ENCODE results near the gene SAP130.

Gene SAP130

DNA sequence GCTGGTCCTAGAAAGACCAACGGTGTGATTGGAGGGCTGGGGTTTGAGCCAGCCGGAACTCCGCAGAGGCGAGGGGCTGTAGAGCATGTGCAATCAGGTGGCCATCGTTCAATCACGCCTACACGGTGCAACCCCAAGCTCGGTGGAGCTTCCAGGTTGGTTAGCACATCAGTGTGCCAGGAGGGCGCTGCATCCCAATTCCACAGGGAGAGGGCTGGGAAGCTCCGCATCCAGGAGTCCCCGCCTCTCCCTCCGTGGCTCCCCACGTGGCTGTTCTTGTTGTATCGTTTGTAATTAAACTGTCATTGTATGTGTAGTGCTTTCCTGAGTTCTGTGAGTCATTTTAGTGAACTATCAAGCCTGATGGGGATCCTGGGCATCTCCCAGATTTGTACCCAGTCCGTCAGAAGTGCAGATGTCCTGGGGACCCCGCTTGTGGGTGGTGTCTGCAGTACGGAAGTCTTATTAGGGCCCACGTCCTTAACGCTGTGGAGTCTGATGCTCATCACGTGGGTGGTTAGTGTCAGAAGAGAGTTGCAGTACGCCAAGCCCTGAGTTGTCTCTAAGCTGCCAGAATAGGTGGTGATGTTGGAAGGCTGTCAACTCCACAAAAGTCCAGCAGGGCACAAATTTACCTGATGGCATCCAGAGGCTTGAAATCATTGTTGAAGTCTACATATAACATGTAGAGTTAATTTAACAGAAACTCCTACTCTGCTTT, 121.5 kb downstream of the SAP130 start:
- H2BK120ac ChIP-seq (ENCODE audit: low read depth, low read length) = no peak overlapping the region
- no CpG with 5 or more reads among the region's 21 CpGs for WGBS, 2 donors (ENCODE audit: extremely low coverage in 2 of 2, insufficient read length in 2 of 2, insufficient replicate concordance in 1 of 2)

DNA sequence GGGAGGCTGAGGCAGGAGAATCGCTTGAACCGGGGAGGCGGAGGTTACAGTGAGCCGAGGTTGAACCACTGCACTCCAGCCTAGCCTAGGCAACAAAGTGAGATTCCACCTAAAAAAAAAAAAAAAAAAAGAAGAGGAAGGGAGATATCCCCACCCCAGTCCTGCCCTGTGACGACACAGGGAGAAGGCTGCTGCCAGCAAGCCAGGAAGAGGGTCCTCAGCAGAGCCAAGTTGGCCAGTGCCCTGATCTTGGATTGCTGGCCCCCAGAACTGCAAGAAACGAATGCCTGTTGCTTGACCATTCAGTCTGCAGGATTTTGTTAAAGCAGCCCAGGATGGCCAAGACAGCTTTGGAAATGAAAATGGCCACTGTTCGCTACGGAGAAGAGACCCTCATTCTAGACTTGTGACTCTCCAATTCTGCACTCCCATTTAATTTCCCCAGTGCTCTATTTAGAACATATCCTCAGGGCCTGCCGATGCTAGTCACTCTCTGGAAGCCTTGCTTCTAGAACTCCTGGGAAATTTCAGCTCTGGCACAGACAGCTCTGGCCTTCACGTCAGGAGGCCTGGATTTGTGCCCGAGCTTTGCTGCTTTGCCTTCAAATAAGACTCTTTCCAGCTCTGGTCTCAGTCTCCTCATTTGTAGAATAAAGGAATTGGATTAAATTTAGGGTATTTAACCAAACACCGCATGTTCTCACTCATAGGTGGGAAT, 126.4 kb downstream of the SAP130 start:
- Histone ChIP-seq H3K4me1 (ENCODE audit: control insufficient read depth in 2 of 2, insufficient read depth in 1 of 2, low read depth in 1 of 2, low read length in 2 of 2) (no peaks in the 10 kb centered on the region), H2AK5ac (ENCODE audit: low read depth, low read length) (no peak overlapping the region), H3K14ac (ENCODE audit: low read length) (no peak overlapping the region), H2BK5ac (ENCODE audit: low read length) (no peak overlapping the region), H4K8ac (ENCODE audit: low read depth, low read length) (no peak overlapping the region), H3K4me3 (ENCODE audit: low read length in 2 of 2) (no peak overlapping the region), H3K9me3 (replicated peaks in 1 of 2; ENCODE audit: control insufficient read depth in 2 of 2, insufficient read depth in 1 of 2, low read depth in 1 of 2, low read length in 2 of 2) (peaks cover 0 to 2% of the 10 kb centered on the region in 2 donors), H2BK120ac (ENCODE audit: low read depth, low read length) (no peak overlapping the region), H3K36me3 (replicated peaks in 1 of 2; ENCODE audit: control insufficient read depth in 2 of 2, insufficient read depth in 2 of 2, low read length in 2 of 2) (no peaks in the 10 kb centered on the region), H3K4me2 (ENCODE audit: insufficient read depth, low read length, poor library complexity, severe bottlenecking) (no peak overlapping the region), H4K91ac (ENCODE audit: low read depth, low read length, poor library complexity) (no peak overlapping the region), H2BK15ac (ENCODE audit: low read length) (no peak overlapping the region), H3K27me3 (ENCODE audit: control insufficient read depth in 3 of 3, insufficient read depth in 3 of 3, low read depth in 1 of 3, low read length in 3 of 3) (peaks cover 0 to 9% (median 0%) of the 10 kb centered on the region in 3 experiments), H3K4ac (ENCODE audit: low read length) (no peak overlapping the region), H3K18ac (ENCODE audit: low read length) (no peak overlapping the region), H3K23ac (ENCODE audit: low read depth, low read length, poor library complexity) (no peak overlapping the region), H3K79me1 (ENCODE audit: low read depth, low read length) (no peaks in the 10 kb centered on the region), H3K27ac (replicated peaks; ENCODE audit: low read length) (no peak overlapping the region), H3K9ac (ENCODE audit: low read depth, low read length, poor library complexity) (no peak overlapping the region), H2BK12ac (ENCODE audit: low read length) (no peak overlapping the region), H2AFZ (ENCODE audit: low read length) (peak overlapping the region; percentile 35)
- DNase-seq (ENCODE audit: low spot score) = no peak
- WGBS, 2 donors (ENCODE audit: extremely low coverage in 2 of 2, insufficient read length in 2 of 2, insufficient replicate concordance in 1 of 2) = no CpG with 5 or more reads among the region's 12 CpGs

More for the DNA sequence above, 121.5 kb downstream of the SAP130 start:
- Histone ChIP-seq H3K9me3 (replicated peaks in 1 of 2; ENCODE audit: control insufficient read depth in 2 of 2, insufficient read depth in 1 of 2, low read depth in 1 of 2, low read length in 2 of 2) (peaks cover 0 to 2% of the 10 kb centered on the region in 2 donors), H3K18ac (ENCODE audit: low read length) (peak overlapping the region; percentile 80), H3K27me3 (ENCODE audit: control insufficient read depth in 3 of 3, insufficient read depth in 3 of 3, low read depth in 1 of 3, low read length in 3 of 3) (peaks cover 0 to 10% (median 0%) of the 10 kb centered on the region in 3 experiments), H3K79me1 (ENCODE audit: low read depth, low read length) (no peaks in the 10 kb centered on the region), H3K14ac (ENCODE audit: low read length) (no peak overlapping the region), H2AFZ (ENCODE audit: low read length) (peak overlapping the region; percentile 63), H4K91ac (ENCODE audit: low read depth, low read length, poor library complexity) (no peak overlapping the region), H3K36me3 (replicated peaks in 1 of 2; ENCODE audit: control insufficient read depth in 2 of 2, insufficient read depth in 2 of 2, low read length in 2 of 2) (no peaks in the 10 kb centered on the region), H2BK12ac (ENCODE audit: low read length) (no peak overlapping the region), H2AK5ac (ENCODE audit: low read depth, low read length) (no peak overlapping the region), H3K4ac (ENCODE audit: low read length) (no peak overlapping the region), H2BK15ac (ENCODE audit: low read length) (no peak overlapping the region), H3K23ac (ENCODE audit: low read depth, low read length, poor library complexity) (no peak overlapping the region), H2BK5ac (ENCODE audit: low read length) (no peak overlapping the region), H3K27ac (replicated peaks; ENCODE audit: low read length) (no peak overlapping the region), H3K4me1 (ENCODE audit: control insufficient read depth in 2 of 2, insufficient read depth in 1 of 2, low read depth in 1 of 2, low read length in 2 of 2) (no peaks in the 10 kb centered on the region), H3K4me3 (ENCODE audit: low read length in 2 of 2) (no peak overlapping the region), H4K8ac (ENCODE audit: low read depth, low read length) (no peak overlapping the region), H3K4me2 (ENCODE audit: insufficient read depth, low read length, poor library complexity, severe bottlenecking) (no peak overlapping the region), H3K9ac (ENCODE audit: low read depth, low read length, poor library complexity) (no peak overlapping the region)
- no peak for DNase-seq (ENCODE audit: low spot score)

DNA sequence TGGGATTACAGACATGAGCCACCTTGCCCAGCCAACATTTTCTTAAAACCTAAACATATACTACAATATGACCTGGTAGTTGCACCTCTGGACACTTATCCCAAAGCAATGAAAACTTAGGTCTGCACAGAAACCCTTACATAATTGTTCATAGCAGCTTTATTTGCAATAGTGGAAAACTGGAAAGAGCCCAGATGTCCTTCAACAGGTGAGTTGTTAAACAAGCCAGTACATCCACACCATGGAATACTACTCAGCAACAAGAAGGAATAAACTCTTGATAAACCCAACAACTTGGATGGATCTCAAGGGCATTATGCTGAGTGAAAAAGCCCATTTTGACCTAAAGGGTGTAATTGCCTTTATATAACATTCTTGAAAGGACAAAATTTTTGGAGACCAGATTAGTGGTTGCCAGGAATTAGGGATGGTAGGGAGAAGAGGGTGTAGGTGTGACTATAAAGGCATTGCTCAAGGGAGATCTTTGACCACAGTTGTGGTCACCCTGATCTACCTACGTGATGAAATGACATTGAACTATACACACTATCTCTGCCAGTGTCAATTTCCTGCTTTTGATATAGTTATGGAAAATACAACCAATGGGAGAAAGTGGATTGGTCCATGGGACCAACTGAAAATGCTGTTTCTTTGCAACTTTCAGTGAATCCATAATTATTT, 130.2 kb downstream of the SAP130 start:
- Histone ChIP-seq H3K4me3 (ENCODE audit: low read length in 2 of 2) (no peak overlapping the region), H2BK120ac (ENCODE audit: low read depth, low read length) (no peak overlapping the region)
- no CpG with 5 or more reads among the region's 1 CpG for WGBS, 2 donors (ENCODE audit: extremely low coverage in 2 of 2, insufficient read length in 2 of 2, insufficient replicate concordance in 1 of 2)

DNA sequence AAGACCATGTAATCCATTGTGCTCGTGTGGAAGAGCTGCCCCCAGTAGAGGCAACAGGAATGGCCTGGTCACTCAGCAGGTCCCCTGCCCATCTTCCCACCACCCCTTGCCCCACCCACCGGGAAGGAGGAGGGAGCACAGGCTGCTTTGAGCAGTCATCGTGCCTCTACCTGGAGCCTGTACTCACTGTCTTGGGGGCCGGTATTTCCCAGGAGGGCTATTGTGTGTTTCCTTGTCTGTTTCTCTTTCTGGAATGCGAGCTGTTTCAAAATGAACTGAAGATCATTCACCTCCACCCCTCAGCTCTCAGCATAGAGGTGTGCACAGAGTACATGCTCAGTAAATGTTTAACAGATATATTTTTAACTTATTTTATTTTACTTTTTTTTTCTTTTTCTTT, 134.4 kb downstream of the SAP130 start:
- H2BK15ac ChIP-seq (ENCODE audit: low read length) = no peak overlapping the region
- H3K36me3 ChIP-seq (replicated peaks in 1 of 2; ENCODE audit: control insufficient read depth in 2 of 2, insufficient read depth in 2 of 2, low read length in 2 of 2) = no peaks in the 10 kb centered on the region
- no peak overlapping the region for H2AK5ac ChIP-seq (ENCODE audit: low read depth, low read length)
- no peak overlapping the region for H2BK120ac ChIP-seq (ENCODE audit: low read depth, low read length)
- H3K27ac ChIP-seq (replicated peaks; ENCODE audit: low read length) = no peak overlapping the region
- H2AFZ ChIP-seq (ENCODE audit: low read length) = peak overlapping the region; percentile 37
- peak overlapping the region; percentile 37 for H3K18ac ChIP-seq (ENCODE audit: low read length)
- peaks cover 0 to 2% of the 10 kb centered on the region in 2 donors for H3K9me3 ChIP-seq (replicated peaks in 1 of 2; ENCODE audit: control insufficient read depth in 2 of 2, insufficient read depth in 1 of 2, low read depth in 1 of 2, low read length in 2 of 2)
- H3K4me2 ChIP-seq (ENCODE audit: insufficient read depth, low read length, poor library complexity, severe bottlenecking) = peak overlapping the region; percentile 18
- H3K4ac ChIP-seq (ENCODE audit: low read length) = no peak overlapping the region
- H4K91ac ChIP-seq (ENCODE audit: low read depth, low read length, poor library complexity) = no peak overlapping the region
- WGBS, 2 donors (ENCODE audit: extremely low coverage in 2 of 2, insufficient read length in 2 of 2, insufficient replicate concordance in 1 of 2) = no CpG with 5 or more reads among the region's 5 CpGs
- H2BK5ac ChIP-seq (ENCODE audit: low read length) = peak overlapping the region; percentile 73
- no peaks in the 10 kb centered on the region for H3K27me3 ChIP-seq (ENCODE audit: control insufficient read depth in 3 of 3, insufficient read depth in 3 of 3, low read depth in 1 of 3, low read length in 3 of 3)
- H3K4me3 ChIP-seq (ENCODE audit: low read length in 2 of 2) = no peak overlapping the region
- no peaks in the 10 kb centered on the region for H3K79me1 ChIP-seq (ENCODE audit: low read depth, low read length)
- no peak overlapping the region for H3K9ac ChIP-seq (ENCODE audit: low read depth, low read length, poor library complexity)
- DNase-seq (ENCODE audit: low spot score) = no peak
- H4K8ac ChIP-seq (ENCODE audit: low read depth, low read length) = no peak overlapping the region
- H2BK12ac ChIP-seq (ENCODE audit: low read length) = no peak overlapping the region
- no peak overlapping the region for H3K23ac ChIP-seq (ENCODE audit: low read depth, low read length, poor library complexity)
- H3K4me1 ChIP-seq (ENCODE audit: control insufficient read depth in 2 of 2, insufficient read depth in 1 of 2, low read depth in 1 of 2, low read length in 2 of 2) = peaks cover 0 to 5% of the 10 kb centered on the region in 2 donors
- no peak overlapping the region for H3K14ac ChIP-seq (ENCODE audit: low read length)

More for the DNA sequence above, 130.2 kb downstream of the SAP130 start:
- no peak overlapping the region for H4K8ac ChIP-seq (ENCODE audit: low read depth, low read length)
- H2BK12ac ChIP-seq (ENCODE audit: low read length) = no peak overlapping the region
- no peak overlapping the region for H3K4me2 ChIP-seq (ENCODE audit: insufficient read depth, low read length, poor library complexity, severe bottlenecking)
- DNase-seq (ENCODE audit: low spot score) = no peak
- H3K9ac ChIP-seq (ENCODE audit: low read depth, low read length, poor library complexity) = no peak overlapping the region
- H3K4ac ChIP-seq (ENCODE audit: low read length) = no peak overlapping the region
- no peak overlapping the region for H2AFZ ChIP-seq (ENCODE audit: low read length)
- H3K4me1 ChIP-seq (ENCODE audit: control insufficient read depth in 2 of 2, insufficient read depth in 1 of 2, low read depth in 1 of 2, low read length in 2 of 2) = peaks cover 0 to 5% of the 10 kb centered on the region in 2 donors
- H3K27ac ChIP-seq (replicated peaks; ENCODE audit: low read length) = no peak overlapping the region
- H3K36me3 ChIP-seq (replicated peaks in 1 of 2; ENCODE audit: control insufficient read depth in 2 of 2, insufficient read depth in 2 of 2, low read length in 2 of 2) = no peaks in the 10 kb centered on the region
- no peak overlapping the region for H3K23ac ChIP-seq (ENCODE audit: low read depth, low read length, poor library complexity)
- H2BK5ac ChIP-seq (ENCODE audit: low read length) = no peak overlapping the region
- peaks cover 0 to 2% of the 10 kb centered on the region in 2 donors for H3K9me3 ChIP-seq (replicated peaks in 1 of 2; ENCODE audit: control insufficient read depth in 2 of 2, insufficient read depth in 1 of 2, low read depth in 1 of 2, low read length in 2 of 2)
- H3K79me1 ChIP-seq (ENCODE audit: low read depth, low read length) = no peaks in the 10 kb centered on the region
- no peak overlapping the region for H2BK15ac ChIP-seq (ENCODE audit: low read length)
- H2AK5ac ChIP-seq (ENCODE audit: low read depth, low read length) = no peak overlapping the region
- H3K18ac ChIP-seq (ENCODE audit: low read length) = no peak overlapping the region
- no peak overlapping the region for H4K91ac ChIP-seq (ENCODE audit: low read depth, low read length, poor library complexity)
- no peak overlapping the region for H3K14ac ChIP-seq (ENCODE audit: low read length)
- H3K27me3 ChIP-seq (ENCODE audit: control insufficient read depth in 3 of 3, insufficient read depth in 3 of 3, low read depth in 1 of 3, low read length in 3 of 3) = no peaks in the 10 kb centered on the region

Data from neuronal stem cell (in vitro differentiated cells).